GM19351 (cell line): ENCODE data around the gene ELMO1.

Experiments used
- ATAC-seq: cut with Tn5 transposase; IDR thresholded peaks from one replicate; pipeline ENCODE4 v1.9.1; 2021; ENCODE audit warnings: mild to moderate bottlenecking, moderate library complexity; ENCODE audit not compliant: unreplicated experiment

Gene ELMO1

DNA sequence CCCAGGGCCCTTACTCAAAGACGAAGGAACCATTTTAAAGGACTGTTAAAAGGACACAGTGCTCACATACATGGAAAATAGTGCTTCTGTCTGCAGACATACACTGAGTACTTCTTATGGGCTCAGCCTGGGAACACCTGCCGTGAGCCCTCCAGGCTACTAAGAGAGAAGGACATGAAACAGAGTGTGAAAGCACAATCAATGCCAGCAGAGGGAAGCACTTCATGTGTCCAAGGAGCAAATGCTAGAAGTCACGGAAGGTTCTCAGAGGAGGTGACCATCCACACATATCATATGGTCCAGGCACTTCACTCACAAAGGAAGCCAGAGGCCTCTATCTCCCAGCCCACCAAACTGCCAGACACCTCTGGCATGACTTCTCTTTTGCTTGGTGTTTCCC lies 15.5 kb downstream of the ELMO1 start:
- ATAC-seq: no peak

GRCh38 chr7:37432281-37432920 lies 16.3 kb downstream of the ELMO1 start:
- no peak for ATAC-seq

GRCh38 chr7:37431413-37431812 lies 17.3 kb downstream of the ELMO1 start:
- no peak for ATAC-seq

GRCh38 chr7:37430640-37431039 lies 18.0 kb downstream of the ELMO1 start:
- no peak for ATAC-seq

DNA sequence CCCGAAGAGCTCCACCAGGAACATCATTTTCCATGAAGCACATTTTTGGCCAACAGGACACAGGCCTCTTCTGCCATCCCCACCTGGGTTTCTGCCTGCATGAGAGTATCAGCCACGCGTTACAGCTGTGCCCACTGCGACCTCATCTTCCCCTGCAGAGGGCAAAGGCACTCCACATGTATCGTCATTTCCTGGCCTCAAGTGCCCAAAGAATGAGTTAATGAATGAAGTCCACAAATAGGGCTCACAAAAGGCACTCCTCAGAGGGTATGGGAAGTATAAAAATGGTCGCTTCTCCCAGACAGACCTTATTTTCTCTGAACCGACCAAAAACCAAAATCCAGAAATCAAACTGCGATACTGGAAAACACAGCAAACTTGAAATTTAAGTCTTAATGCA lies 18.5 kb downstream of the ELMO1 start:
- no peak for ATAC-seq

- no peak for ATAC-seq
Observed at GRCh38 chr7:37429435-37429791, 19.3 kb downstream of the ELMO1 start.

DNA sequence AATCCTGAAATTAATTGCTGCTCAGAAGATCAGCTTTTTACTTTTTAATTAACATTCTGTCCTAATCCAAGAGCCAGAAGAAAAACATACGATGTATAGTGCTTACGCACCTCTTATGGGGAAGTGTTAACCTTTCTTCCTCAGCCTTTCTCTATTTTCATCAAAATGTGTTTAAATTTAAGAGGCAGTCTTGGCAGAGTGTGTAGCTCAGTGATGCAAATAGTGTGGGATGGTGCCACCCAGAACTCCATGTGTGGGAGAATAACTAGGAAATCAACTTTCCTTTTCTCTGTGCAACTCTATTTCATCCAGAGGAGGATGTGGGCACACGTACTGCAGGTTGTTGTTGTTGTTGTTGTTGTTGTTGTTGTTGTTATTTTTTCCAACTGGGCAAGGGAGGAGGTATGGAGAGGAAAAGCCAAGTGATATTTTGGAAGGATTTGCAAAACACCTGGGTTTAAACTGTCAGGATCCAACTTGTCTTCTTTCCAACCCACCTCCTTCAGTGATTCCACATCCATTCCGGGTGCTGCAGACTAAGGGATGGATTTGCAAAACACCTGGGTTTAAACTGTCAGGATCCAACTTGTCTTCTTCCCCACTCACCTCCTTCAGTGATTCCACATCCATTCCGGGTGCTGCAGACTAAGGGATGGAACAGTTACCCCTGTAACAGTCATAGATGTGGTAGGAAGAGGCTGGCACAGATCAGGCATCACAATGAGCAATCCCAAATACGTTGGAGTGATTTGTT lies 19.8 kb downstream of the ELMO1 start:
- ATAC-seq: no peak

DNA sequence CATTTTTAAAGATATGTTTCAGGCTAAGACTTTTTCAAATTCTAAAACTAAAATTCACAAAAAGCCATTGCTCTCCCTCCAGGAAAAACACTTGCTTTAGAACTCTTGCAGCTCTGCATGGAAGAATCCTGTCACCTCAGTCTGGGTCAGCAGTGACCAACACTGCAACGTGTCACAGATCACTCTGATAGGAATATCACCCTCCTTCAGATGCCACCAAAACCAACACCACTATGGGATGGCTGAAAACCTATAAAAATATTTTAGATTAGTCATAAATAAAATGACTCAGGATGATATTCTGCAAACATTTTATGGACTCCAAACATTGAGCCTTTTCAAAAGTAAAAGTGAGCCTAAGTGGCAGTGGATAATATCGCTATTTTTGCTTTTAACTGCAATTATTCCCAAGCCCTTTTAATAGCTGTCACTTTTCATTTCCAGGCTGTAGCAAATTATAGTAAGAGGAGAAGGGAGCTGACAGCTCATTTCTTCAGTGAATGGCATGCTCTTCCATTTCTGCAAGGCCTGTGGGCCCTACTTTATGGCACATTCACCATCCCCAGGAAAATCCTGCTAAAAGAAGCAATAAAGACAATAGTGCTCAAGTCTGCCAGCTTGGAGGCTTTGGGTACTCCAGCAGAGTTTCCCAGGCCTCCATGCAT lies 21.3 kb downstream of the ELMO1 start:
- ATAC-seq: no peak

DNA sequence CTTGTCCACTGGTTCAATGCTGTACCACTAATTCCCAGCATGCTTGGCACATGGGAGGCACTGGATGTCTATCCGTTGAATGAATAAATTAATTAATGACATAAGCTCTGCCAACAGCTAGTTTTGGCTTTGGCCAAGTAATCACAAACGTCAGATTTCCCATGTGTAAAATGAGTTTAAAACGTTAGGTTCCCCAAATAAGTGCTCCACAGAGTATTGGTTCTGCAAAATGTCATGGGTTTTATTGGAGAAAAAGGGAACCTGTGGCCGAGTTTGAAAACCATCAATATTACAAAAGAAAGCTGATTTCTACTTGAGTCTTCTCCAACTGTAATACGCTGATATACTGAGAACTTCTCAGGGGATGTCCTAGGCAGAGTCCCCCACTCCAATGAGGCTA lies 23.2 kb downstream of the ELMO1 start:
- no peak for ATAC-seq

- no peak for ATAC-seq
Observed at GRCh38 chr7:37424995-37425394, 23.7 kb downstream of the ELMO1 start.

GRCh38 chr7:37424521-37424920 lies 24.1 kb downstream of the ELMO1 start:
- no peak for ATAC-seq

DNA sequence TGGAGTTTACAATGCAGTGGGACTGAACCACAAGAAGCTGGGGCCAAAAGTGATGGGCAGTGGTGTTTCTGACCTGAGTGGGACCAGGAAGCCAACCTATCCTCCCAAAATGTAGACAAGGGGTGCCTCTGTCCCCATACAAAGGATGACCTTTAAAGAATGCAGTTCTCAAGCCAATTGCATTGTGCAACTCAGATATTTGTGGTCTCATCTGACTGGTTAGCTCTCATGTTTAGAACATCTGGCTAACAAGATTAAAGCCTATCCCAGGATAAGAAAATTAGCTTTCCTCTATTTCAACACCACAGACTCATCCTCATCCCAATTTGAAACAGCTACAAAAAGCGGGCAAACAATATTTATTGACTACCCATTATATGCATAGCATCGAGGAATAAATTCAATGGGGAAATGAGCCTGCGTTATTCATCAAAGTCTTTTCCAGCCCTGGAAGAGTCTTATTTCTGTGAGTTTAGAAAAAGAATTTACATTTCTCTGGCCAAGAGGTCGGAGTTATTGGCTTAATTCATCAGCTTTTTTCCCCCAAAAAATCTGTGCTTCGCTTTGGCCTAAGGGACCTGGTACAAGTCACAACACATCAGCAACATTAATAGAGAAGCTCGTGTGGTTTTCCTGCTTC lies 26.7 kb downstream of the ELMO1 start:
- no peak for ATAC-seq

- ATAC-seq: no peak
Observed at GRCh38 chr7:37420946-37421695, 27.5 kb downstream of the ELMO1 start.

GRCh38 chr7:37419496-37419895 lies 29.2 kb downstream of the ELMO1 start:
- ATAC-seq: no peak

DNA sequence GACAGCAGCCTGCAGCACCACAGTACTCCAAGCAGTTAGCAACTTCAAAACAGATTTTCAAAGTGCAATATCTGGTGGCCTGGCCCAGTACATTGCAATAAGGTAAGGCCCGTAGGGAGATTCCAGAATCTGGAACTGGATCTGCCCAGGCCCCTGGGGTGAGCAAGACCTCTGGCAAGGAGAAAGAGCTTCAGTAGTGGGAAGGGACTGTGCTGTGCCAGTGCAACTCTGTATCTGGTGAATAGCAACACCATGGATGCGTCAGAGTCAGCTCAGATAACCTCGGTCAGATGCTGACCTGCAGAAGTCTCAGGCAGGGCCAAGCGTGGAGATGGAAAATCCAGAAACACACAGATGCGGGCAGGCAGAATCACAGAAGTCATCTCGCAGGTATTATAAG lies 30.3 kb downstream of the ELMO1 start:
- ATAC-seq: no peak

DNA sequence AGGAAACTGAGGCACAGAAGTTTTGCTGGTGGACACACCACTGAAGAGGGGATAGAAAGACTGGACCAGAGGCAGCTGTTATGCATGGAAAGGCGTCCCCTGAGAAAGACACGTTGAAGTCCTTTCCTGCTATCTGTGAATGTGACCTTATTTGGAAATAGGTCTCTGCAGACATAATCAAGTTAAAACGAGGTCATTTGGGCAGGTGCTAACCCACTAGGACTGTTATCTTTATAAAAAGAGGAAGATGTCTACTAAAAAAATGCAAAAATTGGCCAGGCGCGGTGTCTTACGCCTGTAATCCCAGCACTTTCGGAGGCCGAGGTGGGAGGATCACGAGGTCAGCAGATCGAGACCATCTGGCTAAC lies 31.6 kb downstream of the ELMO1 start:
- ATAC-seq: peak; percentile 53

GRCh38 chr7:37416378-37417106 lies 32.1 kb downstream of the ELMO1 start:
- ATAC-seq: no peak

DNA sequence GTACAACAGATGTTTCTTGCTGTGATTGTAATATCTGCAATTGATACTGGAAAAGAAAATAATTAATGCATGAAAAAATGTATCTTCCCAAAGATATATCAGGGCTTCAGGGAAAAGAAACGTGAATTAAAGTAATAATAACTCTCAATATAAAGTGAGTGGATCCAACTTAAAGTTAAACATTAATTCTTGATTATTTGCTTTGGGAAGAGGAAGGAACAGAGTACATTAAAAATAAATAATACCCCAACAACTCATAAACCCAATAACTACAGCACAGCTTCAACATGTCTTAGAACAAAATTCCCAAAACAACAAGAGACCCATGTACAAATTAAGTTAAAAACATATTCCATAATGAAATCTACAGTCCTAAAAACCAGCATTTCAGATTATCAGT lies 33.0 kb downstream of the ELMO1 start:
- no peak for ATAC-seq

DNA sequence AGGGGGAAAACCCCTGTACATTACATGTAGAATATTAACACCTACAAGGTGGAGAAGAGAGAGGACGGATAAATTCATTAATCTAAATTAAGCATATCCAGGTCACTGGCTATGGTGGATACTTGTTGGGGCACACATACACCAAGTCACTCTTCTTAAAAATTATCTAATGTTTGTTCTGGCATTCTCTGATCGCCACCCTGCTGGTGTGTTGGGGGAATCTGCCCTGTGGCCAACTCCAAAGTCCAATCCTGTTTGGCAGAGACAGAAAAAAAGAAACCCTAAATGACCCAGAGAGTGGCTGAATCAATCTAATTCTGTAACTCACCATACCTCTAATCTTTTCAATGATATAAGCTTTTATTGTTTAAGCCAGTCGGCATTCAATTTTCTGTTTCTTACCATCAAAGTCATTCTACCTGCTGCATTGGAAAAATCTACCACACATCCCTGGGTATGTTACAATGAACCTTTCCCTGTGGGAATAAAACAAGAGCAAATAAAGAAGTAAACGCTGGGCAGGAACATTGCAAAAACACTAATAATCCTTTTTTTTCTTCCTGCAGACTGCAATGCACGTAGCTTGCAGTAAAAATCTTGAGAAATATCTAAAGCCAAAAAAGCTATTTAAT lies 34.2 kb downstream of the ELMO1 start:
- no peak for ATAC-seq

DNA sequence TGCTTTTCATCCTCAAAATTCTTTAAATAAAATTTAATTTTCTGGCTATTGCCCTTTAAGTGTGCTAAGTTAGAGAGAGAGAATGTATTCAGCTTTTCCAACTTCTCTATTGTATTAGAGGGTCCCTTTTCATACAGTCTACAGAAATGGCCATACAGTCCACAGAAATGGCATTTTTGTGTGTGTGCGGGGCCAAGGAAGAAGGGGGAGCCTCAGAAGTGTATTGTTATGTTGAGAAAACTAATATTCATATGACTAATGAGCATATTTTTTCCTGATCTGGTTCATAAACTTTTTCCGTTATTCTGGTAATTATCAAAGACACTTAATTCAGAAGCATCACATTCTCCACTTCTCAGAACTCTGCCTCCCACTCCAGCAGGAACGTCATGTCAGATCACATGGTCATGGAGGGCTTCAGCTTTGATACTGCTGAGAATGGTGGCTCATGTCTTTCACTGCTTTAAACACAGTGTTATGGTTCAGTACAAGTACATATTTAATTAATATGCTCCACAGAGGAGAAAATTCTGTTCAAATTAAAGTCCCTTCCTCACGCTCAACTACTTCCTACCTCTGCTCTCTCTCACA lies 37.1 kb downstream of the ELMO1 start:
- ATAC-seq: no peak
